NT2/D1 (cell line): Measurements from ENCODE around the gene TMEM61.
"Not testable (repeated sequence)": the region's sequence is repeated elsewhere in the genome, so short reads cannot be mapped to it uniquely, and the experiment has no call there.

ENCODE experiments used
- SUZ12 ChIP-seq: IDR thresholded peaks from 2 replicates; pipeline ENCODE4 v1.6.1; 2011; ENCODE audit not compliant: insufficient read length, insufficient read depth; ENCODE audit errors: extremely low read depth
- YY1 ChIP-seq: IDR thresholded peaks from 2 replicates; pipeline ENCODE4 v1.6.1; 2011; ENCODE audit not compliant: insufficient read length, insufficient read depth

GRCh38 chr1:54963829-54964228 is 16.6 kb upstream of the TMEM61 start:
- not testable (repeated sequence) for TF ChIP-seq SUZ12, YY1
